ENCODE measurements around the gene PIK3C2G.

DNA sequence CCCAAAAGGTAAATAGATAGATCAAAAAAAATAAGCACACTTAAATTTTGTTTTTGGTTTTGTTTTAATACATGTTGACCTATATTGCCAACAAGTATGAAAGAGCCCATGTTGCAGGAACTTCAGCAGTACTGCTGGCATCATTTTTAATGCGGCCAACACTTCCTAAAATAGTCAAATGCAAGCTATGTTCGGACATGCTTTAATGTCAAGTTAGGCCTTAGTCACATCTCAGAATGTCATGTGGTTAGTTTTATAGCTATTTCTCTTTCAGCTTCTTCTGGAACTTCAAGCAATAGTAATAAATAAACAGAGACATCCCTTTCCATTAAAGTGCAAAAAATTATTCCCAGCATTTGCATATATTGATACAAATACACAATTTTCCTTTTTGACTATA lies 153.4 kb downstream of the PIK3C2G start:
- TF ChIP-seq, protein P1, sequence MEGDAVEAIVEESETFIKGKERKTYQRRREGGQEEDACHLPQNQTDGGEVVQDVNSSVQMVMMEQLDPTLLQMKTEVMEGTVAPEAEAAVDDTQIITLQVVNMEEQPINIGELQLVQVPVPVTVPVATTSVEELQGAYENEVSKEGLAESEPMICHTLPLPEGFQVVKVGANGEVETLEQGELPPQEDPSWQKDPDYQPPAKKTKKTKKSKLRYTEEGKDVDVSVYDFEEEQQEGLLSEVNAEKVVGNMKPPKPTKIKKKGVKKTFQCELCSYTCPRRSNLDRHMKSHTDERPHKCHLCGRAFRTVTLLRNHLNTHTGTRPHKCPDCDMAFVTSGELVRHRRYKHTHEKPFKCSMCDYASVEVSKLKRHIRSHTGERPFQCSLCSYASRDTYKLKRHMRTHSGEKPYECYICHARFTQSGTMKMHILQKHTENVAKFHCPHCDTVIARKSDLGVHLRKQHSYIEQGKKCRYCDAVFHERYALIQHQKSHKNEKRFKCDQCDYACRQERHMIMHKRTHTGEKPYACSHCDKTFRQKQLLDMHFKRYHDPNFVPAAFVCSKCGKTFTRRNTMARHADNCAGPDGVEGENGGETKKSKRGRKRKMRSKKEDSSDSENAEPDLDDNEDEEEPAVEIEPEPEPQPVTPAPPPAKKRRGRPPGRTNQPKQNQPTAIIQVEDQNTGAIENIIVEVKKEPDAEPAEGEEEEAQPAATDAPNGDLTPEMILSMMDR (IDR thresholded peaks at IDR 0.05) = no peak
- TF ChIP-seq EP300 (IDR thresholded peaks at IDR 0.05) (no peak), POLR2A (IDR thresholded peaks at IDR 0.05) (no peak)

Data from stomach (tissue), 4 donors.